Forelimb muscle (tissue), 1 donor: ENCODE results near the gene ZGPAT. TPM values are rescaled to one million over a fixed set of nuclear protein-coding genes. Genes with fewer than 3 reads are reported as not detected.
"Not testable (repeated sequence)": the region's sequence is repeated elsewhere in the genome, so short reads cannot be mapped to it uniquely, and the experiment has no call there.

Experiments used
- DNase-seq: peaks from one replicate; pipeline ENCODE4 v3.0.0-alpha.2; 2013; ENCODE audit warnings: low read depth
- polyA plus RNA-seq: library from polyadenylated mRNA; unstranded; fragments of 120-200 nt; gene quantifications from one replicate; pipeline ENCODE4 v1.2.1, GENCODE V29; 2013; ENCODE audit not compliant: insufficient read length

ZGPAT gene, protein sequence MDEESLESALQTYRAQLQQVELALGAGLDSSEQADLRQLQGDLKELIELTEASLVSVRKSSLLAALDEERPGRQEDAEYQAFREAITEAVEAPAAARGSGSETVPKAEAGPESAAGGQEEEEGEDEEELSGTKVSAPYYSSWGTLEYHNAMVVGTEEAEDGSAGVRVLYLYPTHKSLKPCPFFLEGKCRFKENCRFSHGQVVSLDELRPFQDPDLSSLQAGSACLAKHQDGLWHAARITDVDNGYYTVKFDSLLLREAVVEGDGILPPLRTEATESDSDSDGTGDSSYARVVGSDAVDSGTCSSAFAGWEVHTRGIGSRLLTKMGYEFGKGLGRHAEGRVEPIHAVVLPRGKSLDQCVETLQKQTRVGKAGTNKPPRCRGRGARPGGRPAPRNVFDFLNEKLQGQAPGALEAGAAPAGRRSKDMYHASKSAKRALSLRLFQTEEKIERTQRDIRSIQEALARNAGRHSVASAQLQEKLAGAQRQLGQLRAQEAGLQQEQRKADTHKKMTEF
- polyA plus RNA-seq, result 12.6 TPM

DNA sequence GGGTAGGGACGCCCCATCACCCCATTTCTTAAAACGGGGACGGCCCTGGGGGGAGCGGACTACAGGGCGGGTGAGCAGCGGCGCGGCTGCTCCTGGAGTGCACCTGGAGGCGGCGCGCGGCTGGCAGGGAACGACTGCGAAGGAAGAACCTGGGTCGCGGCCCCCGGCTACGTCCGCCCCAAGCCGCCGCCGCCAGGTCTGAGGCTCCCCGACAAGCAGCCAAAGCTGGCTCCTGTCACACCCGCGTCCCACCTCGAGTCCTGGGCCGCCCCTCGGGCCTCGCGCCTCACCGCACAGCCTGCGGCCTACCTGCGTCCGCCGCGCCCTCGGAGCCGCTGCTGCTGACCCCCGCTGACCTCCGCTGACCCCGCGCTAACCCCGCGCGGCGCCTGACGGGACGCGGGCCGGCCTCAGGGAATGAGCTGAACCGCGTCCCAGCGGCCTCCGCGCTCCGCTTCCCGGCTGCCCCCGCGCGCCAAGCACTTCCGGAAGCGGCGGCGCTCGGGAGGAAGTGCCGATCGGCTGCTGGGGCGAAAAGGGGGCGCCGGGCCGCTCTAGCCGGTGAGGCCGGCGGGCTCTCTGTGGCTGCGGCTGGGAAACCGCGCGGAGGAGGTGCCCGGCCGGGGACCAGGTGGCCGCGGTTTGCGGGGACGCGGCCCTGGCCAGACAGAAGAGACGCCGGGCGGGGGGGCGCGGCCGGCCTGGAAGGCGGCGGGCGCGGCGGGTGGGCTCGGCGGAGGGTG lies at the start of gene ZGPAT, which contains the start of gene ARFRP1:
ZGPAT (plus strand) TSS at position 482 of the 743 bp plus-strand sequence. CDS start 542 bp downstream, outside the sequence.
ARFRP1 (minus strand) TSS at position 419 of the 743 bp plus-strand sequence. CDS start 885 bp downstream, outside the sequence.
- DNase-seq, result peak; percentile 38

DNA sequence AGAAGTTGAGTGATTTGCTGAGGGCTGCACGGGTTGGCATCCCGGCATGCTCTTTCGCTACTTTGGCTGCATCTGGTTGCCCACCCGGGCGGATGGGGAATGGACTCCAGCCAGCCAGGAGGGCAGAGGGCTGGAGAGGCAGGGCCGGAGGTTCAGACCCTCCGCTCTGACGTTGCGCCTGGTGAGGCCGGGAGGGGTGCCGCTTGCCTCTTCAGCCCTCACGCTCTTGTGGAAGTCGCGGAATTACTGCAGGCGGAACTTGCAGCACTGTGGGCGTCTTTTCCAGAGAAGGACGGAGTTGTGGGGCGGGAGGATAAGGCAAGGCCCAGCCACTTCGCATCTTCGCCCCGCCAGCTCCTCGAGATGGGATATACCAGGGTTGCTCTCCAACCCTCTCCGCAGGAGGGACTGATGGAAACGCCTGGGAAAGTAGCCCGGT lies 49.1 kb upstream of the ZGPAT start:
- no peak for DNase-seq

DNA sequence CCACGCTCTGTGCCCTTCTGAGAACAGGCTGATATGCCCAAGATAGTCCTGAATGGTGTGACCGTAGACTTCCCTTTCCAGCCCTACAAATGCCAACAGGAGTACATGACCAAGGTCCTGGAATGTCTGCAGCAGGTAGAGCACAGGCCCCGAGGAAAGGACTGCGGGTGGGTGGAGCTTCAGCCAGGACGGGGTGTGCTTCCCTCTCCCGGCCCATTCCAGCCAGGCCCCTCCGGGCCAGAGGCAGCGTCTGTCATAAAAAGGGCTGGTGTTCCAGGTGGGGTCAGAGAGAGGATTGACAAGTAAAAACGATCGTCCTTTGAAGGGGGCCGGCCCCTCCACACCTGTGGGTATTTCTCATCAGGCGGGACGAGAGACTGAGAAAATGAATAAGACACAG lies 48.5 kb upstream of the ZGPAT start:
- no peak for DNase-seq

DNA sequence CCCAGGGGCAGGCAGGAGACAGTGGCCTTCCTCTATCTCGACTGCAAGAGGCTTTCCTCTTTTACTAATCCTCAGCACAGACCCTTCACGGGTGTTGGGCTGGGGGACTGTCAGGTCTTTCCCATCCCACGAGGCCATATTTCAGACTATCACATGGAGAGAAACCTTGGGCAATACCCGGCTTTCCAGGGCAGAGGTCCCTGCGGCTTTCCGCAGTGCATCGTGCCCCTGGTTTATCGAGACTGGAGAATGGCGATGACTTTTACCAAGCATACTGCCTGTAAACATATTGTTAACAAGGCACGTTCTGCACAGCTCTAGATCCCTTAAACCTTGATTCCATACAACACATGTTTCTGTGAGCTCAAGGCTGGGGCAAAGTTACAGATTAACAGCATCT lies 47.7 kb upstream of the ZGPAT start:
- DNase-seq, result not testable (repeated sequence)

DNA sequence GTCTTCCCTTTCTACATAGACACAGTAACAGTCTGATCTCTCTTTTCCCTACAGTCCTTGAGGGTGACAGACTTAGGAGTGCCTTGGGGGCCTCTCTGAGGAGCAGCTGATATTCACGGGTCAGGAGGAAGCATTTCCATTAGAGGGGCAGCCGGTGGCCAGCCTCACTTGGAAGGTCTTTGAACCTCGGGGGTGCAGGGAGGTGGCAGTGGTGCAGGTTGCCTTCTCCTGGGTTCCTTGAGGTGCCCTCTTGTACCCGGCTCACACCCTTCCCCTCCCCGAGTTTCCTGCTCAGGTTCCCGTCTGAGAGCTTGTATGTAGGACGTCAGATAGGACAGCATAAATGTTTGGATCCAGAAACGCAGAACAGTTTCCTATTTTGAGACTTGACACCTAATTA lies 47.2 kb upstream of the ZGPAT start:
- DNase-seq, result no peak

DNA sequence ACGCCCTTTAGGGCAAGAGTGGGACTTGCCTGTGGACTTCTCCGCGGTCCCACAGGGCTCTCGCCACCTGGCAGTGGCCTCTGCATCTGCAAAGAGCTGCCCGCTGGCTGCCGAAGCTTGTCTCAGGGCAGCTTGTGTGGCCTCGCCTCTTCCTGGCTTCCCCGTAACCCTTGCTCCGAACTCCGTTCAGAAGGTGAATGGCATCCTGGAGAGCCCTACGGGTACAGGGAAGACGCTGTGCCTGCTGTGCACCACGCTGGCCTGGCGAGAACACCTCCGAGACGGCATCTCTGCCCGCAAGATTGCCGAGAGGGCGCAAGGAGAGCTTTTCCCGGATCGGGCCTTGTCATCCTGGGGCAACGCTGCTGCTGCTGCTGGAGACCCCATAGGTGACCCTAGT lies 46.7 kb upstream of the ZGPAT start:
- DNase-seq, result no peak

DNA sequence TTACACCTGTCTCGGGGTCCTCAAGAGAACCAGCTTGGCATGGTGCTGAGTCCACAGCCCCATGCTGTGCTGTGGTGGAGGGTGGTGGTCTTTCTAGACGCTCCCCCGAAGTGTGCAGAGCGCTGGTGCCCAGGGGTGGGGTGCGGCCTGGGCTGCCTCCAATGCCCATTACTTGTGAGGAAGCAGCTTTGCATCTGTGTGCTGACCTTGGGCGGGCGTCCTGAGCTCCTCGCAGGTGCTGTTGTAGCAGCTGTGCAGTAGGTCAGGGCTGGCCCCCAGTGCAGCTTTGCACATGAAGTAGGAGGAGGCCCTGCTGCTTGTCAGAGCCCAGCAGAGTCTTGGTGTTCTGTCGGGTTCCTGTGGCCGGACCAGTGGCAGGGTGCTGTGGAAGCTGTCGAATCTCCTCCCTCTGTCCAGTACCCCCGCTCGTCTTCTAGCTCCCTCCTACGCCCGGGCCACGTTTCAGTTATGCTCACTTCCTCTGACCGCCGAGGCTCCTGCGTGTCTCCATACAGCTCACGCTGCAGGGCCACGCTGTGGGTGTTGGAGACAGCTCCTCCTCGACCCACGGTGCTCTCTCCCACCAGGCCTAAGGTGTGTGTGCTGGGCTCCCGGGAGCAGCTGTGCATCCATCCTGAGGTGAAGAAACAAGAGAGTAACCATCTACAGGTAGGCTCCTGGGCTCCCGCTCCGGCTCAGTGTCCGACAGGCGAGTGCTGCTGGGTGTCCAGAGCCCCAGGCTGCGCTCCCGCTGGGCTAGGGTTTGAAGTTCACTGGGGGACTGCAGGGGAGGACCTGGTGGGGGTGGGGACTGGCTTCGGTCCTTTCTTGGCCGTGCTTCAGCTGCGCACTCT lies 45.7 kb upstream of the ZGPAT start:
- DNase-seq, result no peak

DNA sequence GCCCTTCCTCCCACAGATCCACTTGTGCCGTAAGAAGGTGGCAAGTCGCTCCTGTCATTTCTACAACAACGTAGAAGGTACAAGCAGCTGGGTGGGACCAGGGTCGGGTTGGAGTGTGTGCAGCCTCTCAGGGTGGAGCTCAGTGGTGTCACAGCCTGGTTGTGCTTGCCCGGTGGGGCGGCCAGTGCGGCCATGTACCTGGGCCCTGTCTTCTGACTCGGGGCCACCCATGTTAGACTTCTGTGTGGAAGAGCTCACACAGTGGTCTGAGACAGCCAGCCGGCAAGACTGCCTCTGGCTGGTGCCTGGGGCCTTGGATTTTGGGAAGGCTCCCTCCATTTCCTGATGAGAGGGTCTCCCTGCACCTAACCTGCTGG lies 45.0 kb upstream of the ZGPAT start:
- no peak for DNase-seq

DNA sequence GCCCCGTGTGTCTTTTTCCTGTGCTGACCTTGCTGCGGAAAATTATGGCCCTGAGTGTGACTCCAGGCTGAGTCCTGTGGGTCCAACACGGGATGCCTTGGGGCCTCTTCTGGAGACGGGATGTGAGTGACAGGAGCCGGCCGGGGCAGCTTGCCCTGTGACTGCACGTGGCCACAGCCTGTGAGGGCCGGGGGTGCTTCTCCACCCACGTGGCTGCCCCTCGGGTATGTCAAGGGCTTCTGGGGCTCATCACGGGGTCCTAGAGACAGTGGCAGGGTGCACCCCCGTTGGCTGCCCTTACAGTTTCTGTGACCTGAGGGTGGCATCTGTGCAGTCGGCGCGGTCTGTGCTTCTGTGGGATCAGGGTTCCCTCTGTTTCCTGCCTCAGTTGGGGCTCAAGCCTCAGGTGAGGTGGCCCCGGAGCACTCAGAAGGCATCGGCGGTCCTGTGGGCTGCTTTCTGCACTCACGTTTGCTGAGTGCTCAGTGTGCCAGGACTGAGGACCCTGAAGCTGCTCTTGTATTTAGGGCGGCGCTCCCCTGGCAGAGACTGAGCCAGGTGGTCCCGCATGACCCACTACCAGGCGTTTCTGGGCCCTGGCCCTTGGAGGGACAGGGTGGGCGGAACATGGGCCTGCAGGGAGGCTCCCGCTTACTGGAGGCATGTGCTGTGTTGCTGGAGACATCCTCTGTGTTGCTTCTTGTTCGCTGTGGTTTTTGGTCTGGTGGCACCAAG lies 44.3 kb upstream of the ZGPAT start:
- DNase-seq, result no peak

DNA sequence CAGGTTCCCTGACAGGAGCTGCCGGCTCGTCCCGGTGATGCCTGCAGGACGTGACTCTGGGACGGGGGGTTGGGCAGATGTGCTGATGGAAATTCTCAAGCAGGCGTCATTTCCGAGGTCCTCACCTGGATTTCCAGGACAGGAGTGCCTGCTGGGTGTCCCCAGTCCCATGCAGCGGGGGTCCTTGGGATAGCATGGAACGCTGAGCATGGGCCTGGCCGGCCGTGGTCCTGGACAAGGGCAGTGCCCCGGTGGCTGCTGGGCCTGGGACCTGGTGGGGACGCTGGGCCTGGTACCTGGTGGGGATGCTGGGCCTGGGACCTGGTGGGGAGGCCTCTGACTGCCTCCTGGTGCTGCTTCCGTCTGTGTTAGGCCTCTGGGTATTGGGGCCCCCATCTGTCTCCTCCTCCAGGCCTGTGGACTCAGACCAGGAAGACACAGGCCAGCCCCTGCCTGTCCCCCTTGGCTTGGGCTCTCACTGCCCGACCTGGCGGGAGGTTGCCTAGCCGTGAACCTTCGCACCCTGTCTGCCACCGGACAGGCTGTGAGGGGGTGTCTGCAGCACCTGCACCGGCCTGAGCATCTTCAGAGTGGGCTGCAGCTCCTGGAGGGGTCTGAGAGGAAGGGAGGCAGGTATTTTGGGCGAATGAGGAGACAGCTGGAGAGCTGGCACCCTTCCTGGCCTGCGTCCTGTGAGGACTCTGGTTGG lies 43.5 kb upstream of the ZGPAT start:
- no peak for DNase-seq

DNA sequence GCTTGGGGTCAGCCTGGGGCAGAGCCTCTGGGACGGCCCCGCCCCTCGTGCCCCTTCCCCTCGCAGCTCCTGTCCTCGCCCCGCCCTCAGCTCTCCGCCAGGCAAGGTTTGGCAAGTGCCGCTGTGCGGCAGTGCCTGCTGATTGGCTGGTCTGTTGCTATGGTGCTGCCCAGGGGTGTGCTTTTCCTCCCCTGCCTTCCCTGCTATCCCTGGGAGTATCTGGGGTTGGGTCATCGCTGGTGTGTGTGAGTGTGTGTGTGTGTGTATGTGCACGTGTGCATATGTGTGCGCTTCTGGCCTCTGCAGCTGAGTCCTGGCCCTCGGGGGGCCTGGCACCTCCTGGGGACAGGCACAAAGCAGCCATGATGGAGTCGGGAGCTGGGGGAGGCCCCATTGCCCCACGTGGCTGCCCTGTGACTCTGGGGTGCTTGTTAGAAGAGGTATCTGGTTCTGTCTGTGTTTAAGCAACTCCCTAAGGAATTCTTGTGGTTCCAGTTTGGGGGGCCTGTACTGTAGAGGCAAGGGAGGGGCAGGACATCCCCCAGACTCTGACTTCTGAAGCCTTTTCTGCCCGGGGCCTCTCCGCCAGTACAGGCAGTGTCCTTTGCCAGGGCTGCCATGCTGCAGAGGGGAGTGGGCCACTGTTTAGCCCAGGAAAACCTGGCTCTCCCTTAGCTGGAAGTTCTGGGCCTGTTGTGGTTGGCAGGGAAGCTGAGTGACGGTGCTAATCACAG lies 42.8 kb upstream of the ZGPAT start:
- DNase-seq, result no peak

DNA sequence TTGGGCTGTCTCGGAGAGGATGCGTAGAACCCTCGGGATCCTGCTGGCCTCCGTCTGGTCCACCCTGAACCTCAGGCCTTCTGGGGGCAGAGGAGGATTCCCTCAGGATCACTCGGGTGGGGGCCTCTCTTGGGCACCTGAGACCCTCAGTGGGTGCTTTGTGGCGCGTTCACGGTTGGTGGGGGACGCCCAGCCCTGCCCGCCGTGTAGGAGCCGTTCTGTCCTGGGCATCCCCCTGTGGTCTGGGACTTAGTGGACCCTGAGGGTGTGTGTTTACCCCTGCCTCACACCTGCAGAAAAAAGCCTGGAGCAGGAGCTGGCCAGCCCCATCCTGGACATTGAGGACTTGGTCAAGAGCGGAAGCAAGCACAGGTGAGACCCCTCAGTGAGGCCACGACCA lies 42.1 kb upstream of the ZGPAT start:
- no peak for DNase-seq

DNA sequence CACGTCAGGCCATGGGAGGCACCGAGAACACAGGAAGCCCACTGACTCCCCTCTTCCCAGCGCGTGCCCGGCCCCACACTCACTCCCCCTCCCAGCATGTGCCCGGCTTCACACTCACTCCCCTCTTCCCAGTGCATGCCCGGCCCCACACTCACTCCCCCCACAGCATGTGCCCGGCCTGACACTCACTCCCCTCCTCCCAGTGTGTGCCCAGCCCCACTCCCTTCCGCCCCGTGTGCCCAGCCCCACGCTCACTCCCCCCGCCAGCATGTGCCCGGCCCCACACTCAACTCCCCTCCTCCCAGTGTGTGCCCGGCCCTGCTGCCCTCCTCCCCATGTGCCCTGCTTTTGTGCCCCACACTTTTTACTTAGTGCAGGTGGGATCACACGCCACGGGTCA lies 40.0 kb upstream of the ZGPAT start:
- DNase-seq, result no peak

DNA sequence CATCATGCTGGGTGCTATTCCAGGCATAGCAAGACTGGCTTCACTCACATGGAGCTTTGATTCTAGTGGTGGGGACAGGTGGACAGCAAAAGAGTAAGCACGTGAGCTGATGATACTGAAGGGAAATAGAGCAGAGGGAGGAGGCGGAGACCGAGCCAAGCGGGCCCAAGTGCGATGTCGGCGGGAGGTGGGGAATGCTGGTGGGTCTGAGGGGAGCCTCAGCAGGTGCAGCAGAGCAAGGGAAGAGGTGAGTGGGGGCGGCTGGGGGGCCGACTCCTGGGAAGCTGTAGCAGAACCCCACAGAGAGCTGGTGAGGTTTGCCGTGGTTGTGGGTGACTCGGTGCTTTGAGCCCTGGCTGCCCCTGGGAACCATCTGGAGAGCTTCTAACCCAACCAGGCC lies 39.5 kb upstream of the ZGPAT start:
- DNase-seq, result no peak

DNA sequence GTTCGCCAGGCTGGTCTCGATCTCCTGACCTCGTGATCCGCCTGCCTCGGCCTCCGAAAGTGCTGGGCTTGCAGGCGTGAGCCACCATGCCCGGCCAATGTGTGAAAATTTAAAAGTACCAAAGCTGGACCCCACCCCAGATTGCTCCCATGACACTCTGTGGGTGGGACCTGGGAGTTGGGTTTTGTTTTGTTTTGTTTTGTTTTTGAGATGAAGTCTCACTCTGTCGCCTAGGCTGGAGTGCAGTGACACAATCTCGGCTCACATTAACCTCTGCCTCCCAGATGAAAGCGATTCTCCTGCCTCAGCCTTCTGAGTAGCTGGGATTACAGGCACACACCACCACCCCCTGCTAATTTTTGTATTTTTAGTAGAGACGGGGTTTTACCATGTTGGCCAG lies 36.1 kb upstream of the ZGPAT start:
- not testable (repeated sequence) for DNase-seq

DNA sequence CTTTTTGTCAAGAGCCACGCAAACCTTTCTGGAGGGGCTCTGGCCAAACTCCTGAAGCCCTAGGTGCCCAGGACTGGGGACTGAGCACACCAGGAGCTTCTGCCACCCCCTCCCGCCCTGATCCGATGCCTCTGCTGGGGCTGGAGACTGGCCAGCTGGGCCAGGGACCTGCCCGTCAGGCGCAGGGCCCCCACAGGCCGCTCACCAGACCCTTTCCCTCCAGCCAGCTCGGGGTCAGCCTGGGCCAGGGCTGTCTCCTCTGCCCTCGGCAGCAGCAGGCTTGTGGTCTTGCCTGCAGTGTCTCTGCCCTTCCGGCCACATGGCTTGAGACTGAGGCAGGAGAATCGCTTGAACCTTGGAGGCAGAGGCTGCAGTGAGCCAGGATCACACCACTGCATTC lies 35.2 kb upstream of the ZGPAT start:
- DNase-seq, result no peak

DNA sequence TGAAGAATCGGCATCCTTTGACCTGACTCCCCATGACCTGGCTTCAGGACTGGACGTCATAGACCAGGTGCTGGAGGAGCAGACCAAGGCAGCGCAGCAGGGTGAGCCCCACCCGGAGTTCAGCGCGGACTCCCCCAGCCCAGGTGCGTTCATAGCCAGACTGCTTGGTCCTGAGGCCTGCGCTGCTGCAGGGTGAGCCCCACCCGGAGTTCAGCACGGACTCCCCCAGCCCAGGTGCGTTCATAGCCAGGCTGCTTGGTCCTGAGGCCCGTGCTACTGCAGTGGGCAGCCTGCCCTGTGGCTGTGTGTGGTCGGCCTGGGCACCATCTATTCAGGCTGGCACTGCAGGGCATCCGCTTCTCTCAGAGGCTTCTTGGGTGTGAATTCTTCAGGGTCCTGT lies 33.9 kb upstream of the ZGPAT start:
- no peak for DNase-seq

DNA sequence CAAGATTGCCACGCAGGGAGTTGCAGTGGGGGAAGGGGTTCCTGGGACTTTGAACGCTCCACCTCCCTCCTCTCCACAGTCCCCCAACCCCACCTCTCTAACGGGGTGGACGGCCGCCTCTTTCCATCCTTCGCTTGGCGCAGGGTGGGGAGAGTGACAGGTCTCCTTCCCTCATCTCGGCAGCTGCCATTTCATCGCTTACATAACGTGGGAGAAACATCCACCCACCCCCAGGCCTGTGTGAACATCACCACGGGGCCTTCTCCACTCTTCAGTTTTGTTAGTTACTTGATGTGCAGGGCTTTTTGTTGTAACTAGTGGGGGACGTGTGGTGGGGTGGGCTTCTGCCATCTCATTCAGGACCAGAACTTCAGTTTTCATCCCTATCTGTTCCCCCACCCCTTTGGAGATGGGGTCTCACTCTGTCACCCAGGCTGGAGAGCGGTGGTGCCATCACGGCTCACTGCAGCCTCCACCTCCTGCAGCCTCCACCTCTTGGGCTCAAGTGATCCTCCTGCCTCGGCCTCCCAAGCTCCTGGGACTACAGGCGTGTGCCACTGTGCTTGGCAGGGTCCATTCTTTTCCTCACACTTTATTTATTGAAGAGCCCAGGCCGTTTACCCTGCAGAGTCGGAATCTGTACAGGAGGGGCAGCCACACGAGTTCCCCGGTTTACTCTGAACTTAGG lies 32.0 kb upstream of the ZGPAT start:
- DNase-seq, result no peak

DNA sequence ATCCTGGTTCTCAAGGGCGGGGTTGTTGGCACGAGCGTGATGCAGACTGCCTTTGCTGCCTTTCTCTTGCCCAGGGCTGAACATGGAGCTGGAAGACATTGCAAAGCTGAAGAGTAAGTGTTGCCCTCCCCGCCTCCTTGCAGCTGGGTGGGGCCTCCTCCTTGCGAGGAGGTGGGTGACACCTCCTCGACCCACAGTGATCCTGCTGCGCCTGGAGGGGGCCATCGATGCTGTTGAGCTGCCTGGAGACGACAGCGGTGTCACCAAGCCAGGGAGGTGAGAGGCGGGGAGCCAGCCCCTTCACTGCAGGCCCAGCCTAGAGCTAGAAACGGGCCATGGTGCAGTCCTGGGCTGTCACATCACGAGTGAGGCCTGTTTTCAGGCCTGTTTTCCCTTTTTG lies 29.8 kb upstream of the ZGPAT start:
- no peak for DNase-seq
